Measurements from ENCODE around the gene PID1.

PID1 gene

GRCh38 chr2:229043681-229044080 lies 227.4 kb downstream of the PID1 start:
- H3K4me3 Mint-ChIP-seq = no peak overlapping the region
- H3K9me3 Mint-ChIP-seq = no peaks in the 10 kb centered on the region
- TF ChIP-seq, protein P1, sequence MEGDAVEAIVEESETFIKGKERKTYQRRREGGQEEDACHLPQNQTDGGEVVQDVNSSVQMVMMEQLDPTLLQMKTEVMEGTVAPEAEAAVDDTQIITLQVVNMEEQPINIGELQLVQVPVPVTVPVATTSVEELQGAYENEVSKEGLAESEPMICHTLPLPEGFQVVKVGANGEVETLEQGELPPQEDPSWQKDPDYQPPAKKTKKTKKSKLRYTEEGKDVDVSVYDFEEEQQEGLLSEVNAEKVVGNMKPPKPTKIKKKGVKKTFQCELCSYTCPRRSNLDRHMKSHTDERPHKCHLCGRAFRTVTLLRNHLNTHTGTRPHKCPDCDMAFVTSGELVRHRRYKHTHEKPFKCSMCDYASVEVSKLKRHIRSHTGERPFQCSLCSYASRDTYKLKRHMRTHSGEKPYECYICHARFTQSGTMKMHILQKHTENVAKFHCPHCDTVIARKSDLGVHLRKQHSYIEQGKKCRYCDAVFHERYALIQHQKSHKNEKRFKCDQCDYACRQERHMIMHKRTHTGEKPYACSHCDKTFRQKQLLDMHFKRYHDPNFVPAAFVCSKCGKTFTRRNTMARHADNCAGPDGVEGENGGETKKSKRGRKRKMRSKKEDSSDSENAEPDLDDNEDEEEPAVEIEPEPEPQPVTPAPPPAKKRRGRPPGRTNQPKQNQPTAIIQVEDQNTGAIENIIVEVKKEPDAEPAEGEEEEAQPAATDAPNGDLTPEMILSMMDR (IDR thresholded peaks at IDR 0.05; ENCODE audit: unreplicated experiment in 3 of 3) = no peak
- H3K27me3 Mint-ChIP-seq (ENCODE audit: low read depth) = no peaks in the 10 kb centered on the region
- no peaks in the 10 kb centered on the region for H3K36me3 Mint-ChIP-seq (ENCODE audit: low read depth)
- no peaks in the 10 kb centered on the region for H3K4me1 Mint-ChIP-seq
- H3K27ac Mint-ChIP-seq = no peak overlapping the region

DNA sequence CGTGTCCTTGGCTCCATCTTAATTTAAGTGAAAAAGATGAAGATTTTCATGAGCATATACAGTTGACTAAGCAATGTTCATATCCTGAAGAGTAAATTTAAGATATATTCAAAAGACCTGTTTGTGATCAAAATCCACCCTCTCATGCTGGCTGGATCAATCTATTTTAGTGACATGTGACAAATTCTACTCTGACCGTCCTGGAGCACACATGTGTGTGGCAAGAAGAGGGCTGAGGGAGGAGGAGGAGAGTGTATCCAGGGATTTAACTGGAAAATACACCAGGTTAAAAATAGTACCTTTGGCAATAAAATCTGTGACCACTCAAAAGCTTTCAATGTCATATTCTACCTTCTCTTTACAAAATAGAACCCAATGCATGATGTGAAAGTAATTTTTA lies 228.7 kb downstream of the PID1 start:
- Mint-ChIP-seq H3K4me1 (no peaks in the 10 kb centered on the region), H3K27me3 (ENCODE audit: low read depth) (no peaks in the 10 kb centered on the region), H3K36me3 (ENCODE audit: low read depth) (no peaks in the 10 kb centered on the region), H3K9me3 (no peaks in the 10 kb centered on the region), H3K27ac (no peak overlapping the region), H3K4me3 (no peak overlapping the region)
- TF ChIP-seq, protein P1 (IDR thresholded peaks at IDR 0.05; ENCODE audit: unreplicated experiment in 3 of 3) = no peak

DNA sequence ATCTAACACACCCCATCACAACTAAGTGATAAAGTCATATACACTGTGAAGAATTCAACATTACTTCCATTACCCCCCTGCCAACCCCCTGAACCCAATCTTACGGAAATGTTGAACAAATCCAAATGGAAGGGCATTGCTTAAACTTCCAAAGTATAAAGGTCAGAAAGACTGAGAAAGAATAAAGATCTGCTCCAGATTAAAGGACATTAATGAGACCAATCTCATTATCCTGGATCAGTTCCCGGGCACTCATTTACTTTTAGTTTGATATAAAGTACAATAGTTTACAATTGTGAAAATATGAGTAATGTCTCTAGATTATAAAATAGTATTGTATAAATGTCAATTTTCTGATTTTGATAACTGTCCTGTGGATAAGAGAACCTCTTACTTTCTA lies 229.4 kb downstream of the PID1 start:
- H3K9me3 Mint-ChIP-seq = no peaks in the 10 kb centered on the region
- H3K4me3 Mint-ChIP-seq = no peak overlapping the region
- H3K27ac Mint-ChIP-seq = no peak overlapping the region
- TF ChIP-seq, protein P1 (IDR thresholded peaks at IDR 0.05; ENCODE audit: unreplicated experiment in 3 of 3) = no peak
- H3K36me3 Mint-ChIP-seq (ENCODE audit: low read depth) = no peaks in the 10 kb centered on the region
- H3K4me1 Mint-ChIP-seq = no peaks in the 10 kb centered on the region
- H3K27me3 Mint-ChIP-seq (ENCODE audit: low read depth) = no peaks in the 10 kb centered on the region

DNA sequence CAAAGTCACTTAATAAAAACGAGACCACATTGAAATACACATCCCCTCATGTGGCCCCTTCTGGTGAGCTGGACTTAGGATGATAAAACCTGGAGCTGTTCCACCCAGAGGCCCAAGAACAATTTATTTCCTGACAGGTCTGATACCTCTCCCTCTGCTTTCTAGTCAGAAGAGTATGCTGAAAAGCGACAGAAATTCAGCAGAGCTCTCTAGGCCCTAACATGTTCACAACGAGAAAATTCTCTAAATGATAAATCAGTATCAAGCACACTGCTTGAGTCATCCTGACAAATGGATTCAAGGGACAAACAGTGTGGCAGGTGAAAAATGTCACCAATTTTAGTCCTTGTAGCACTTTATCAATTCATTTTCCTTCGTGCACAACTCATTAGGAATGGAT lies 233.5 kb downstream of the PID1 start:
- Mint-ChIP-seq H3K36me3 (ENCODE audit: low read depth) (no peaks in the 10 kb centered on the region), H3K4me1 (no peaks in the 10 kb centered on the region), H3K4me3 (no peak overlapping the region), H3K27ac (no peak overlapping the region), H3K9me3 (no peaks in the 10 kb centered on the region), H3K27me3 (ENCODE audit: low read depth) (no peaks in the 10 kb centered on the region)
- TF ChIP-seq, protein P1 (IDR thresholded peaks at IDR 0.05; ENCODE audit: unreplicated experiment in 3 of 3) = no peak

DNA sequence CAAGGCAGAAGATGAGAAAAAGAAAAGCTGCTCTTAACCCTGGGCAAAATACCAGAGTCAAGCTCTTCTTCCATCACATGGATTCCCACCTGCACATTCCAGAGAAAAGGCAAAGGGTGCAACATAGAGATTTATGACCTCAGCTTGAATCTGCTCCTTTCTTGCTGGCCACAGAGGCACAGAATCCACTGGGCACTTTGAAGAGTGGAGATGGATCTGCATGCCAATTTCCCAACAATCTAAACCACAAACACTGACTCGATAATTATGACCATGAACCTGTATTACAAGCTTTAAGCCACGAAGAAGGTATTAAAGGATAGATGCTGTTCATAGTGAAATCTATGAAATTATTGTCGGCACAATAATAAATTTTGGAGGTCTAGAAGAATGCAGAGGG lies 237.3 kb downstream of the PID1 start:
- no peak overlapping the region for H3K27ac Mint-ChIP-seq
- TF ChIP-seq, protein P1 (IDR thresholded peaks at IDR 0.05; ENCODE audit: unreplicated experiment in 3 of 3) = no peak
- no peaks in the 10 kb centered on the region for H3K4me1 Mint-ChIP-seq

DNA sequence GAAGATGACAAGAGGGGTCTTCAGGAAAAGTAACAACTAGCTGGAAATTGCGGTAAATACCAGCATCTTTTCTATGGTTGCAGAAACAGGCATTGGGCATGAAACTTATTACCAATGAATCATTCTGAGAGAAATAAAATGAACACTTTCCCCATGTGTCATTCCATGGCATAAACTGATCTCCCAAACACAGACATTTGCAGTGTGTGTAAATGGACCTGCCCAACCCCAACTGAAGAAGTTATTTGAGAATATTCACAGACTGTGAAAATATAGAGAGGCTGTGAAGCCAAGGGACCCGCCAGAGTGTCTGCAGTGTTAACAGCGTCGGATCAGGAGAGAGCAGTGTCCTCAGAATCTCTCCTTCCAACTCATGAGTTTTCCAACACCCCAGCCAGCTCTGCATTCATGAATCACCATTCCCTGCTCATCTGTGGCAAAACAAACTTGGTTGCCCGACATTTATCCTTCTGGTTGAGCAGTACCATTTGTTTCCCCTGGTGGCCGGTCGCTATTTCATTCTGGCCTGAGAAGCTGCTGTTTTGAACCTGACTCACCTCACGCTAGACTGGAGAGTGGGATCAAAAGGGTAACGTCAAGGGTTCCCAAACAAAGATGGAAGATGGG lies 238.4 kb downstream of the PID1 start:
- Mint-ChIP-seq H3K27ac (no peak overlapping the region), H3K9me3 (no peaks in the 10 kb centered on the region), H3K4me3 (no peak overlapping the region), H3K27me3 (ENCODE audit: low read depth) (peaks cover 3% of the 10 kb centered on the region), H3K36me3 (ENCODE audit: low read depth) (no peaks in the 10 kb centered on the region), H3K4me1 (no peaks in the 10 kb centered on the region)
- TF ChIP-seq, protein P1 (IDR thresholded peaks at IDR 0.05; ENCODE audit: unreplicated experiment in 3 of 3) = no peak

More for the DNA sequence above, 237.3 kb downstream of the PID1 start:
- Mint-ChIP-seq H3K9me3 (no peaks in the 10 kb centered on the region), H3K4me3 (no peak overlapping the region), H3K27me3 (ENCODE audit: low read depth) (no peaks in the 10 kb centered on the region), H3K36me3 (ENCODE audit: low read depth) (no peaks in the 10 kb centered on the region)

Data from nephron (organoid).